IMR-90 (cell line): ENCODE results near the gene OR6B3. TPM values are rescaled to one million over a fixed set of nuclear protein-coding genes. Genes with fewer than 3 reads are reported as not detected.

Experiments
- ATAC-seq: fragments of 200-7000 bp; cut with Tn5 transposase; 2 replicates; pipeline ENCODE4 v1.9.1; 2020; ENCODE audit warnings: low read depth, mild to moderate bottlenecking, moderate library complexity
- BruUV-seq: library from RNA; stranded (reverse); fragments of 400-500 nt; replicated peaks from 2 replicates; lab custom pipeline; 2021; lab: Mats Ljungman, UMichigan
- CTCF ChIA-PET: fragments of 300-600 bp; formaldehyde crosslinking; extraction: SDS; loops from one replicate; lab custom pipeline; 2021; ENCODE audit warnings: antibody characterized with exemption; lab: Yijun Ruan, JAX
- POLR2A ChIA-PET: fragments of 300-600 bp; sonication (Branson Sonifier 250); formaldehyde crosslinking; loops from one replicate; lab custom pipeline; 2022; ENCODE audit warnings: antibody characterized with exemption; ENCODE audit not compliant: unreplicated experiment; lab: Charles Lee
- DNase-seq: peaks from one replicate; pipeline ENCODE4 v3.0.0; 2013
- H2AFZ ChIP-seq: replicated peaks from 2 replicates; pipeline ENCODE3; 2013; ENCODE audit warnings: low read length, mild to moderate bottlenecking; ENCODE audit not compliant: poor library complexity
- H2AK5ac ChIP-seq: 2 replicates; pipeline ENCODE4 v1.6.1; 2013; ENCODE audit warnings: low read depth, low read length, inconsistent platforms
- H2AK9ac ChIP-seq: replicated peaks from 2 replicates; pipeline ENCODE3; 2013; ENCODE audit warnings: mild to moderate bottlenecking, low read depth, low read length, moderate library complexity; ENCODE audit not compliant: poor library complexity
- H2BK120ac ChIP-seq: 2 replicates; pipeline ENCODE4 v1.6.1; 2013; ENCODE audit warnings: low read depth, low read length, inconsistent platforms
- H2BK15ac ChIP-seq: 3 replicates; pipeline ENCODE4 v1.6.1; 2013; ENCODE audit warnings: low read depth, low read length, inconsistent platforms
- H2BK20ac ChIP-seq: 2 replicates; pipeline ENCODE4 v1.6.1; 2013; ENCODE audit warnings: low read depth, mild to moderate bottlenecking, inconsistent platforms, low read length, moderate library complexity
- H2BK5ac ChIP-seq: 2 replicates; pipeline ENCODE4 v1.6.1; 2013; ENCODE audit warnings: mild to moderate bottlenecking, low read depth, low read length, inconsistent platforms; ENCODE audit not compliant: poor library complexity, severe bottlenecking
- H3K14ac ChIP-seq: replicated peaks from 2 replicates; pipeline ENCODE4 v1.6.1; 2013; ENCODE audit warnings: low read depth, low read length, inconsistent platforms
- H3K18ac ChIP-seq: 2 replicates; pipeline ENCODE4 v1.6.1; 2013; ENCODE audit warnings: low read depth, low read length, control low read depth
- H3K23ac ChIP-seq: 2 replicates; pipeline ENCODE4 v1.6.1; 2013; ENCODE audit warnings: low read depth, low read length, inconsistent platforms
- H3K27ac ChIP-seq: 2 replicates; pipeline ENCODE4 v1.5.1; 2013; ENCODE audit warnings: mild to moderate bottlenecking, control low read depth, low read length; ENCODE audit not compliant: insufficient read depth
- H3K27me3 ChIP-seq: 2 replicates; pipeline ENCODE4 v1.6.1; 2013; ENCODE audit warnings: low read length; ENCODE audit not compliant: control insufficient read depth, insufficient read depth
- H3K36me3 ChIP-seq: 2 replicates; pipeline ENCODE4 v1.6.1; 2013; ENCODE audit warnings: low read length, mixed read lengths; ENCODE audit not compliant: control insufficient read depth, insufficient read depth
- H3K4ac ChIP-seq: 2 replicates; pipeline ENCODE4 v1.6.1; 2013; ENCODE audit warnings: low read depth, low read length, inconsistent platforms
- H3K4me1 ChIP-seq: 2 replicates; pipeline ENCODE4 v1.6.1; 2013; ENCODE audit warnings: low read length, mixed read lengths; ENCODE audit not compliant: control insufficient read depth, insufficient read depth
- H3K4me2 ChIP-seq: 2 replicates; pipeline ENCODE4 v1.6.1; 2013; ENCODE audit warnings: low read depth, mild to moderate bottlenecking, control low read depth, low read length, moderate library complexity
- H3K4me3 ChIP-seq: 2 replicates; pipeline ENCODE4 v1.5.1; 2013; ENCODE audit warnings: low read depth, mild to moderate bottlenecking, control low read depth, low read length, moderate library complexity; ENCODE audit not compliant: insufficient read depth
- H3K56ac ChIP-seq: 2 replicates; pipeline ENCODE4 v1.6.1; 2013; ENCODE audit warnings: low read length, inconsistent platforms; ENCODE audit not compliant: insufficient read depth; ENCODE audit errors: extremely low read depth
- H3K79me1 ChIP-seq, 2 experiments: 2 replicates each; pipeline ENCODE4 v1.6.1; 2013; ENCODE audit warnings: low read length in 2 of 2, inconsistent platforms in 1 of 2, low read depth in 1 of 2
- H3K9ac ChIP-seq: 2 replicates; pipeline ENCODE4 v1.6.1; 2013; ENCODE audit warnings: low read depth, low read length, control low read depth
- H3K9me1 ChIP-seq: 2 replicates; pipeline ENCODE4 v1.6.1; 2013; ENCODE audit warnings: low read length, inconsistent platforms; ENCODE audit not compliant: insufficient read depth
- H3K9me3 ChIP-seq: 2 replicates; pipeline ENCODE4 v1.6.1; 2013; ENCODE audit warnings: low read length; ENCODE audit not compliant: control insufficient read depth, insufficient read depth
- H4K20me1 ChIP-seq: 2 replicates; pipeline ENCODE4 v1.6.1; 2013; ENCODE audit warnings: low read length, inconsistent platforms; ENCODE audit not compliant: insufficient read depth
- H4K5ac ChIP-seq: 2 replicates; pipeline ENCODE4 v1.6.1; 2013; ENCODE audit warnings: mild to moderate bottlenecking, low read depth, low read length, control low read depth
- H4K8ac ChIP-seq, 2 experiments: 2 replicates each; pipeline ENCODE4 v1.6.1; 2013; ENCODE audit warnings: low read depth in 2 of 2, low read length in 2 of 2, control low read depth in 1 of 2, inconsistent platforms in 1 of 2
- H4K91ac ChIP-seq: 2 replicates; pipeline ENCODE4 v1.6.1; 2013; ENCODE audit warnings: low read depth, low read length, inconsistent platforms; ENCODE audit not compliant: insufficient read depth
- CEBPB ChIP-seq: IDR thresholded peaks from 2 replicates; pipeline ENCODE4 v1.6.1; 2012; ENCODE audit warnings: low read depth, low read length, improper control_type of control experiment
- ELK1 ChIP-seq: fragments of 150-350 bp; IDR thresholded peaks from 2 replicates; pipeline ENCODE4 v1.6.1; 2016; ENCODE audit warnings: low read depth, mild to moderate bottlenecking, low read length, moderate library complexity, borderline replicate concordance
- FOS ChIP-seq: fragments of 150-350 bp; IDR thresholded peaks from 2 replicates; pipeline ENCODE4 v1.6.1; 2016; ENCODE audit warnings: low read depth, low read length
- WGBS, 2 experiments: methylation state at CpG; one replicate each; pipeline versions ENCODE4 v1.1.5 to v1.1.7; 2013; ENCODE audit warnings: missing lambda C conversion rate in 2 of 2; ENCODE audit not compliant: insufficient read length in 1 of 2; ENCODE audit errors: extremely low coverage in 2 of 2; 5-methylcytosine and 5-hydroxymethylcytosine counted together
- dilution Hi-C: fragments of 300-500 bp; cut with HindIII; formaldehyde crosslinking; loops from one replicate; pipeline ENCODE4 v1.14.3; 2018; ENCODE audit warnings: low sequenced_read_pairs; ENCODE audit not compliant: unreplicated experiment
- in situ Hi-C: fragments of 300-500 bp; cut with MboI; formaldehyde crosslinking; loops from 3 replicates; pipeline ENCODE4 v1.14.3; 2019; ENCODE audit warnings: low sequenced_read_pairs, inconsistent platforms, mixed read lengths
- intact Hi-C: fragments of 100-400 bp; cut with micrococcal nuclease; formaldehyde crosslinking; loops from 2 replicates; pipeline ENCODE4 v1.10.0; 2022
- polyA plus RNA-seq, 3 experiments: library from polyadenylated mRNA; depleted of rRNA; stranded (reverse); fragments of >200 nt; gene quantifications; 2 replicates each; pipeline ENCODE4 v1.2.3, GENCODE V29; 2012; ENCODE audit warnings: low replicate concordance in 1 of 3
- total RNA-seq: library from RNA; depleted of rRNA; stranded (reverse); fragments of >200 nt; gene quantifications from 2 replicates; pipeline ENCODE4 v1.2.3, GENCODE V29; 2012
- TF ChIP-seq, protein P1 (sequence below): fragments of 150-350 bp; IDR thresholded peaks from 2 replicates; pipeline ENCODE4 v1.6.1; 2017; ENCODE audit warnings: mild to moderate bottlenecking, antibody characterized with exemption, low read length, low read depth

The OR6B3 gene
- total and polyA plus RNA-seq, 2 of the 4 experiments (the other 2 are of a cell fraction): not detected

GRCh38 chr2:240066489-240066888 is 13.2 kb upstream of the OR6B3 start:
- Histone ChIP-seq H3K23ac (no peak overlapping the region), H4K91ac (no peak overlapping the region), H3K79me1 (no peaks in the 10 kb centered on the region), H3K4me2 (no peak overlapping the region), H2AFZ (no peak overlapping the region), H3K4me1 (no peaks in the 10 kb centered on the region), H3K18ac (no peak overlapping the region), H4K20me1 (no peaks in the 10 kb centered on the region), H3K36me3 (no peaks in the 10 kb centered on the region), H3K9ac (no peak overlapping the region), H2BK15ac (no peak overlapping the region), H2BK5ac (no peak overlapping the region), H2AK5ac (no peak overlapping the region), H3K14ac (no peak overlapping the region), H2AK9ac (no peak overlapping the region), H2BK20ac (no peak overlapping the region), H2BK120ac (no peak overlapping the region), H3K27me3 (no peaks in the 10 kb centered on the region; the same call in 1 of the 2 replicates), H3K4ac (no peak overlapping the region), H3K27ac (no peak overlapping the region), H3K9me3 (no peaks in the 10 kb centered on the region), H3K4me3 (no peak overlapping the region), H3K56ac (no peak overlapping the region), H4K8ac (no peak overlapping the region), H3K9me1 (no peaks in the 10 kb centered on the region), H4K5ac (no peak overlapping the region)
- intact Hi-C loops: no loop called here
- ATAC-seq (no peak), DNase-seq (no peak)
- in situ Hi-C loops: no loop called here
- CTCF ChIA-PET: interaction anchor here (1.5 kb wide), 1 partner anchor 77 kb away, joined by 3 read pairs; no protein-coding TSS in a partner anchor
- no TSS peak for BruUV-seq
- dilution Hi-C loops: no loop called here
- POLR2A ChIA-PET: no interaction called here
- TF ChIP-seq, protein P1, sequence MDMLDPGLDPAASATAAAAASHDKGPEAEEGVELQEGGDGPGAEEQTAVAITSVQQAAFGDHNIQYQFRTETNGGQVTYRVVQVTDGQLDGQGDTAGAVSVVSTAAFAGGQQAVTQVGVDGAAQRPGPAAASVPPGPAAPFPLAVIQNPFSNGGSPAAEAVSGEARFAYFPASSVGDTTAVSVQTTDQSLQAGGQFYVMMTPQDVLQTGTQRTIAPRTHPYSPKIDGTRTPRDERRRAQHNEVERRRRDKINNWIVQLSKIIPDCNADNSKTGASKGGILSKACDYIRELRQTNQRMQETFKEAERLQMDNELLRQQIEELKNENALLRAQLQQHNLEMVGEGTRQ: no peak
- no peak for TF ChIP-seq FOS
- TF ChIP-seq CEBPB: no peak
- TF ChIP-seq ELK1: no peak
- 10% methylated on average over 2 of the region's 5 CpGs; no CpG with 5 or more reads in 1 of the 2 experiments for WGBS, 2 experiments
